ENCODE measurements around the gene SMNDC1.
"Not testable (repeated sequence)": the region's sequence is repeated elsewhere in the genome, so short reads cannot be mapped to it uniquely, and the experiment has no call there.

The SMNDC1 gene

DNA sequence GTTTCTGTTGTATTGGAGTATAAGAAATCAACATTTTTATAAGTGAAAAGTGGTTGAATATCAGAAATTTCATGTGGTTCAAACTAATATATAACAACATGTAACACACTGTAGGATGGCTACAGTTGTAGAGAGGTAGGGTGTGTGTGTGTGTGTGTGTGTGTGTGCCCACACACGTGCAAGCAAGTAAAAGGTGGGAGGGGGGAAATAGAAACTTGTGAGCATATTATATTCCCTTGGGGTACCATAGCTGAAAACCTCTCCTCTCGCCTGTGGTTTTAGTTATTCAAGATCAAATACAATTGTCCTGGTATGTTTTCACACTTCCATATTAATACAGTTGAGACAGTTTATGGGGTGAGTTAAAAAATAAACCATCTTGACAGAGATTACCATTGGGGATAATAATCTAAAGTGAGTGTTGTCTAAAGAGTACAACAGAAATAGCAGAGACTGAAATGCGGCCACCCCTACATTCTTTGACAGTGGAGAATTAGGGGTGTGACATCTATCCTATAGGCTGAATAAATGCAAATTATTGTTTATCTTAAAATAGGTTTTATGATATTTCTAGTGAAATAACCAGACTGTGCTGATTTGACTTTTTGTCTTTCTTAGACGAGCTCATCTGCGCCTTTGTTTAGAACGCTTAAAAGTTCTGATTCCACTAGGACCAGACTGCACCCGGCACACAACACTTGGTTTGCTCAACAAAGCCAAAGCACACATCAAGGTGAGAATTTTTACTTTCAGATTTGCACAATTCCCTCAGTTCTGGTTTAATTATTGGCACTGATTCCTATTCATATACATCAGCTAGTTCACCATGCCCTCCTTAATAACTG, 25.9 kb downstream of the SMNDC1 start:
- no peak for DNase-seq

DNA sequence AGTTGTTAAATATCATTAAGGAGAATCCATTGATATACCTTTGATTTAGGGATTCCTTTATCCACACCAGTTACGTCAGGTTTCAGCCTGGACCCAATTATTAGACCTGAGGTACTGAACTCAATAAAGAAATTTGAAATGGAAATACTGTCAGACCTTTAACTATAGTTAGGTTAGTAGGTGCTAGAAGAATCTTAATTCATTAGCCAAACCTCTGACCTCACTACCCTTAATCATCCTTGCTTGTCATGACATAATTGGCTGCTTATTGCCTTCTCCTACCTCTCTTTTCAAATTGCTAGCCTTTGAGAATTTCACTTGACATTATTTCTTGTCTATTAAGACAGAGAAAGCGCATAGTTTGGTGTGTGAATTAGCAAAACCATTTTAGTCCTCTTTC, 27.1 kb downstream of the SMNDC1 start:
- no peak for DNase-seq

DNA sequence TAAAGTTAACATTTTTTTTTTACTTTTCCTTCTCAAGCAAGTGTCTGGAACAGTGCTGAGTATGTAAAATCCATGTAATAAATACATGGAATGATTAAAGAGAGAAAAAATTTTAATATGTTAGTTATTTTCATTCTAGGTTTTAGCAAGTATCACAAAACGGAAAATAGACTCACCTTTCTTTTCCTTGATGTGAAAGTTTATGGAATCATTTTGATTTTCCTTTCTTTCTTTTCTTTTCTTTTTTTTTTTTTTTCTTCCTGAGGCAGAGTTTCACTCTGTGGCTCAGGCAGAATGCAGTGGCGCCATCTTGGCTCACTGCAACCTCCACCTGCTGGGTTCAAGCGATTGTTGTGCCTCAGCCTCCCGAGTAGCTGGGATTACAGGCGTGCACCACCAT, 28.1 kb downstream of the SMNDC1 start:
- DNase-seq, result no peak

DNA sequence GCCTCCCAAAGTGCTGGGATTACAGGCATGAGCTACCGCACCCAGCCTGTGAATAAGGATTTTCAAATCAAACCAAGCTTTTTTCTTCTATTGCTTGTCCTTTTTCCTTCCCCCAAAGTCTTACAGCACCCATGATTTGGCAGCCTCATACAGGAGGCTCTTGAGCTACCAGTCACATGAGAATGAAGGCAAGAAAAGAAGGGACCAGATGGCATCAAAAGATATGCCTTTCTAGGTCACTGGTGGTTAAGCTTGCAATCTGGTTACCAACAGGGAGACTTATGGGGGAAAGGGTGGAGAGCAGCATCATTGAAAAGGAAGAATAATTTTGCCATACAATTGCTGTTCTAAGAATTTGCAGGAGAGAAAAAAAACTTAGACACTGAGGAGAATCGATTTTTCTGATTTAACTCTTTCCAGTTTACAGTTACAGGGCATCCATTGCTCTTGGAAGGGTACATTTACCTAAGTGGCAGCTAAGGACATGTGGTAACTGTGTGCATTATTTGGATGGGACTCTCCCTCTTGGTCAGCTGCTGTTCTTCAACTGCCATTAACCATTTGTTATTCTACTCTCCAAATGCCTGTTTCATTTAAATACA, 29.5 kb downstream of the SMNDC1 start:
- no peak for DNase-seq

DNA sequence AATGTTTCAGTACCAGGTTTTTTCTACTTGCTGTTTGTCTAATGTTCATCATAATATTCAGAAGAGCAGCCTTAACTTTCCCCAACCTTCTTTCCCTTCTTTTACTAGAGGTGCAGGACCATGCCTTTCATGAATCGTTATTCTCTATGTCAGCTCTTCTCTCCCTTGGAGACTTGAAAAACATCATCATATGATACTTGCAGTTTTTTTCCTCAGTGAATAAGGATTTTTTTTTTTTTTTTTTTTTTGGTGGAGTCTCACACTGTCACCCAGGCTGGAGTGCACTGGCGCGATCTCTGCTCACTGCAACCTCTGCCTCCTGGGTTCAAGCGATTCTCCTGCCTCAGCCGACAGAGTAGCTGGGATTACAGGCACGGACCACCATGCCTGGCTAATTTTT, 30.1 kb downstream of the SMNDC1 start:
- no peak for DNase-seq

DNA sequence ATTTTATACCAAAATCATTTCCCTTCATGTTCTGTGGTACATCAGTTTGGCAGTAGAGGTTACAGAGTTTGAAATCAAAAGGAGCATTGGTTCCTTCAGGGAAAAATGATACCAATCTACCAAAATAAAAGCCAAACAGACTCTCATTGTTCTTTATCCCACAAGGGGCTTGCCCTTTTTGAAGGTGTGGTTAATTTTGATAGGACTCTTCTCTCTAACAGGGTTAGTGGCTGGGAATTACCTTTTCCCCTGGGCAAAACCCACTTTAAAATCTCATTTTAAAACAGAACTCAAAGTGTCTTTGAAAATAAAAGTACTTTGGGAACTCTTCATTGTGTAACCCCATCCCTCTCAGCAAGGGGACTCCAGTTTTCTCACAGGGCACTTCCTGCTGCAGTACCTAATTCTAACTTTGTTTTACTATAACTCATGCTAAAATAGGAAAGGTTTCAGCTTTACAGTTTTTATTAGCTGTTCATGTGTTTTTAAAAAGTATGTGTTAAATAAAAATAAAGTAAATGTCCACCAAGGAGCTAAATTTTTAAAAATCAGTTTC, 30.6 kb downstream of the SMNDC1 start:
- no peak for DNase-seq

DNA sequence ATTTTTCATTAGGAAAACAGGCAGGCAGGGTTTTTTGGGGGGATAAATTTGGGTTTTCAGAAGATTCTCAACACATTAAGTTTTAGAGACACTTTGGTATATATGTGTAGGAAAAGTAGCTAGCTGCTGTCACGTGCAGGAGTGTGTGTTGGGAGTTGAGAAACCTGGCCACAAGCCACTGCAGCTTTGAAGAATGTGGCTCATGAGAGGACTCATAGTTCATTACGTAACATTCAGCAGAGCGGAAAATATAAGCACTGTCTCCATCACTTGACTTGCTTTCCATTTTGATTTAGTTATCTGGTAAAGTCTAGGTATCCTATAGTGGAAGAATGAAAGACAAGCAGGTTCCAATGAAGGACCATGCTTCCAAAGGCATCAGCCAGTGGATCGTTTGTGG, 31.2 kb downstream of the SMNDC1 start:
- peak; percentile 16 for DNase-seq

DNA sequence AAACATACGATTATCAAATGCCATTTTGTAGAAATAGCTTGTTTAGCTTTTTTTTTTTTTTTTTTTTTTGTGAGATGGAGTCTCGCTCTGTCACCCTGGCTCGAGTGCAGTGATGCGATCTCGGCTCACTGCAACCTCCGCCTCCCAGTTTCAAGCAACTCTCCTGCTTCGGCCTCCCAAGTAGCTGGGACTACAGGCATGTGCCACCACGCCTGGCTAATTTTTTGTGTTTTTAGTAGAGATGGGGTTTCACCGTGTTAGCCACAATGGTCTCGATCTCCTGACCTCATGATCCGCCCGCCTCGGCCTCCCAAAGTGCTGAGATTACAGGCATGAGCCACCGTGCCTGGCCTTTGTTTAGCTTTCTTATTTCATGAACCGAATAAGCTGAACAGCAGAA, 31.7 kb downstream of the SMNDC1 start:
- not testable (repeated sequence) for DNase-seq

DNA sequence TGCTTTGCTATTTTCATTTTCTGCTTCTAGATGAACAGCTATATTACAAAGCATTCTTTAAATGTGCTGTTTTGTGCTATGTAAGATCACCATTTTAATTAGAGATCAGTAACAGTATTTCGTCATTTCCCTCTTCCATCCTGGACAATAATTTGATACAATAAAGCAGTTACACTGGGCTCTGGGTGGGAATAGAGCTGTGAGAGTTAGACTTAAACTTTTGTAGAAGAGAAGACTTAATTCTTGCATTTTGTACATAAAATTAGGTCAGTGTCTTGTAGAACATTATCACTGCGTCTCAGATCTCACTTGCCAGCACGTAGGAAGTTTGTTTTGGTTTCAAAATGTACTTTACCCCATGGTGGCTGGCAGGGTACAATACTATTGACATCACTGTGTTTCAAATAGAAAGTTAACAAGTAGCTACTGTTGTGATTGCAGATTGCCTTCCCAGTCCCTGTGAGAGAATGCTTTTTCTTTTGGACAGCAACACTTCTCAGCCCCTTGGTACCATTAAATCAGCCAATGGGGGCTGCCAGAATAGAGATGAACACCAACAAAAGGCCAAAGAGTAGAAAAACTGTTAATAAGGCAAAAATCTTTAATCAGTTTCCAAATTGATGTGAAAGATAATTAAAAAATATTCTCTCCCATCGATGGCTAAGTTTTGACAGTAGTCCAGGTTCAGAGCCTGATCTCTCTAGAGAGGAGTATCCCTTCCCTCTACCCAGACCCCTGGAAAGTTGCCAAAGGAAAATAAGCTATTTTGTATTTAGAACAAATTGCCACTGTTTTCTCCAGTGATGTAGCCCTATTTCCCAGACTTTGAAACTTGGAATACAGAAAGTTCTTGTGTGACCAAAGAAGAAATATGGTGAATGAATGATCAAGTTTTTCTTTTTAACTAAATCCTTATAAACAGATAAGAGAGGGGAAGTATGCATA, 35.1 kb downstream of the SMNDC1 start:
- DNase-seq, result no peak

DNA sequence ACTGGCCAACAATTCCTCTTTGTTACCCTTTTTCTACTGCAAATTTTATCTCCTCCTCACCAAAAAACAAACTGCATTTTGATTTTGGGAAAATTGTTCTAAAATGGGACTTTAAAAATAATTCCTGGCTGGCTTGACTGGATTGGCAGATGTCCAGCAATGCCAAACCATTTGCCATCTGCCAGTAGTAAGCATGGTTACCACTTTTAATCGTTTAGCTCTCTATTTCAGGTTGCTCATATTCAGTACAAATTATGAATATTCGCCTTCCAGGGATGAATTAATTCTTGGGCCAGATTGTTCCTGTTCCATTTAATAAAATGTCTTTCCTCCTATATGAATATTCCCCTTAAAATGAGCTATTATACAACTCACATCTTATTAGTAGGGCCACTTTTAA, 35.7 kb downstream of the SMNDC1 start:
- no peak for DNase-seq

DNA sequence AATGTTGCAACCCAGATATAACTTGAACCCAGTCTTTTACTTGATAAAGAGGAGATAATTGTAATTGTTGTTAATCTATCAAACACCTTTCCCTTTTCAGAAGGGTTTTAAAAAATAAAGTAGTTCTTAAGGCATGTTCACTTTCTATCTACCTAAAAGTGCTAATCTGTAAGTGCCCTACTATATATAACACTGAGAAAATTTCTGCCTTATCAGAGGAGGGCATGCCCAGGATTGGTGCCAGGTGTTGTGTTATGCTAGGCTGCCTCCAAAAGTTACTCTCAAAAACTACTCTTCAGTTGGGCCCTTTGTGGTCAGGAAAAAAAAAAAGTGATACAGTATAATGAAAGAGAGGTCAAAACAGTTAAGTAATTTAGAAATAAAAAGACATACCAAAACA, 36.3 kb downstream of the SMNDC1 start:
- DNase-seq, result no peak

DNA sequence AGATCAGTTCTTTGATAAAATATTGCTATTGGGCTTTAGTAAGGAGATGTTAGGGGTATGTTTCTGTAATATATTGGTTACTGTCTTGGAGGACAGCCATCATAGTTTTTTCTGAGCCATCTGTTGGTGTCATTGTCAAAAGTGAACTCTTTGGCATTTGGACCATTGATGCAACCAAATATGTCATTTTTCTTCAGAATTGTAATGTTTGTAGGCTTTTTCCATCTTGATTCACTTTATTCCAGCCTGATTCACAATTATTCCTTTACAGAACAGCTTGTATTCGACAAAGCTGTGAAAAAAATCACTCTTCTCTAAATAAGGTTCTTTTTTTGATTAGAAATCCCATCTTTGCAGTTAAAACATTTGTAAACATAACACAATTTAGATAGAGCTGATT, 37.4 kb downstream of the SMNDC1 start:
- DNase-seq, result no peak

DNA sequence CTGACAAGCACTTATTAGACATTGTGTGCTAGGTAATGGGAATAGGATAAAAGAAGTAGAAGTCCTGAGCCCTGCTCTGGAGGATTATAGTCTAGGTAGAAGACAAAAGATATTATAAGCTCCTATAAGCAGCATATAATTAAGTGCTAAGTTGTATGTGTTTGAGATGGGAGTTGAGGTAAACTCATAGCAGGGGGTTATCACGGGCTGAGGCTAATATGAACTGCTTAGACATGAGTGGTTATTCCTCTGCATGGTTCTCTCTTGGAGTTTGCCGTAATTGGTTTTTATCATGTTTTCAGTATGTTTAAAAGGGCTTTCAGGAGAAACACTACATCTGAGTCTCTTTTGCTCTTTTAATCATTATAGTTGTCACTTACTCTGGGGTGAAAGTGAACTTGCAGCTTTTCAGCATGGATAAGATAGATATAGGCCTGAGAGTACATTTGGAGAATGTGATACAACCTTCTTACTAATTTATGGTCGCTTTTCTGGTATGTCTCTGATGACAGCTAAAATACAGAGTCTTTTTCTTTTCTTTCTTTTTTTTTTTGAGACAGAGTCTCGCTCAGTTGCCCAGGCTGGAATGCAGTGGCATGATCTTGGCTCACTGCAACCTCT, 39.0 kb downstream of the SMNDC1 start:
- DNase-seq, result no peak

DNA sequence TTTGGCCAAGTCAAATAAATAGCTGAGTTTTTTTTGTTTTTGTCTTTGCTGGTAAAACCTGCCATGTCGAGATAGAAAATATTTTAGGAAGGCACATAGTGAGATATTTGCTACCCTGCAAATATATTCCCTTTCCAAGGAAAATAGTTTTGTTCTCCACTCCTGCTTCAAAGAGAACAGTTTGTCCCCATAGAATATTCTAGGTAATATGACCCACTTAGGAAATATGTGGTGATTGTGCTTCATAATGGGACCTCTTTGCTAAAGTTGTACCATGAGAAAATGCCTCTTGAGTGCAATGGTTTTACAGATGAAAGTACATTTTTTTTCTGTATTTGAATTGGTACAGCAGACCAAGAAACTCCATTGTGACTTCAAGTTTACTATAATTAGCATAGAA, 41.6 kb downstream of the SMNDC1 start:
- no peak for DNase-seq

DNA sequence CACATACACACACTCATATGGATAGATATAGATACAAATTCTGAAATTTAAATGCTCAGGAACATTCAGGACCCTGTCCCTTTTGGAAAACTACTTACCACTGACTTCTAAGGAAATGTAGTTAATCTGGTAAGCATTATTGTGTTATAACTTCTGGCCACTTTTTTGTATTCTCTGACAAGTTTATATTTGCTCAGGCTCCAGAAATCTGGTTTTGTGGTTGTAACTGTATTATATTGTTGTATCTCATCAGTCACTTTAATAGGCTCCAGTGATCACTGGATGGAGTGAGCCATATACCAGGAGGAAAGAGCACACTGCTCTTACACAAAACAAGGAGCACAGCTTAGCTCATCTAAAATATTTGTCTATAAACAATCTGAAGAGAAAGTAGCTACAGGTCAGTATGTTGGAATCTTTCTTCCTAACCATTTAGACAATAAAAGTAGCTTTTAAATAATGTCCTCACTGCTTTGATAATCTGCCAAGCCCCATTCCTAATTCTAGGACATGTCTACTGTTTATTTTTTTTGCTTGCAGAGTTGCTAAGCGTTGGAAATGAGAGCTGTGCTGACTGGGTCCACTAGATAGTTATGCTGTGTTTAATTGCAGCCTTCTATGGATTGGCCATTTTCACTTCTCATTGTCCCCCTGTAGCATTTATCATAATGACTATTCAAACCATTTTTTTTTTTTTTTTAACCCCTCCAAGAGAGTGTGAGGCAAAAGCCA, 43.8 kb downstream of the SMNDC1 start:
- no peak for DNase-seq

DNA sequence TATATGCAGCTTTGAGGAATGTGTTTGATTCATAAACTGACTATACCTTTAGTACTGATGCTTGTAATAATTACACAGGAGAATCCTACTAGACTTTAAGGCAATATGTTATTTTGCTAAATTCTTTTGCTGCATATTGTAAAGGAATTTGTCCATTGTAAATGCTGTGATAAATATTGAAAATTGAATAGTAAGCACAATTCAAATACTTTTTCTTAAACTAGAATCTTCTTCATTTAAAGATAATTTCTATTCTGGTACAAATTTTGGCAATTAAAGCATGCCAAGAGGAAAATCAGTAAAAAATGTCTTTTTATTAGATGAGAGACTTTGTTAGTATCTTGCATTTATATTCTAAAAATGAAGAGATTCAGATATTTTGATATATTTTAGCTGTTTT, 45.4 kb downstream of the SMNDC1 start:
- no peak for DNase-seq

DNA sequence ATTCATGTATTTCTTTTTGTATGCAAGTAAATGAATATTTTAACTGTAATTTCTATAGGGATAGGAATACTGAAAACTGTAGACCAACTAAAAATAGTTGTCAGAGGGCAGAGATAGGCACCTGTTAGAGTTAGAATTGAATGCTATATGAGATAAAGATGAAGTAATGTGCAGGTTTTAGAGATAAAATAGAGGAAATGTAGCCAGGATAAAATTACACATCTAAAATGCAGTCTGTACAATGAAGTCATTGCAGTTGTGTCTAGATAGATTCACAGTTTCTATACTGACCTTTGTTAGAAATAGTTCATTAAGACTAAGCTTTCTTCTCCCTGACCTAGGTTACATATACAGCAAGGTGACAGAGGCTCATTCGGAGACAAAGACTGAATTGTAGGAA, 46.2 kb downstream of the SMNDC1 start:
- DNase-seq, result no peak

DNA sequence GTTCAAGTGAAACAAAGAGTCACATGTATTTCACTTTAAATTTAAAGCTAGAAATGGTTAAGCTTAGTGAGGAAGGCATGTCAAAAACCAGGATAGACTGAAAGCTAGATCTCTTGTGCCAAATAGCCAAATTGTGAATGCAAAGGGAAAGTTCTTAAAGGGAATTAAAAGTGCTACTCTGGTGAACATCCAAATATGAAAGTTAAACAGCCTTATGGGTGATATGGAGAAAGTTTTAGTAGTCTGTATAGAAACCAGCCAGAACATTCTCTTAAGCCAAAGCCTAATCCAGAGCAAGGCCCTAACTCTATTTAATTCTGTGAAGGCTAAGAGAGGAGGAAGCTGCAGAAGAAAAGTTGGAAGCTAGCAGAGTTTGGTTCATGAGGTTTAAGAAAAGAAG, 50.3 kb downstream of the SMNDC1 start:
- DNase-seq, result no peak

DNA sequence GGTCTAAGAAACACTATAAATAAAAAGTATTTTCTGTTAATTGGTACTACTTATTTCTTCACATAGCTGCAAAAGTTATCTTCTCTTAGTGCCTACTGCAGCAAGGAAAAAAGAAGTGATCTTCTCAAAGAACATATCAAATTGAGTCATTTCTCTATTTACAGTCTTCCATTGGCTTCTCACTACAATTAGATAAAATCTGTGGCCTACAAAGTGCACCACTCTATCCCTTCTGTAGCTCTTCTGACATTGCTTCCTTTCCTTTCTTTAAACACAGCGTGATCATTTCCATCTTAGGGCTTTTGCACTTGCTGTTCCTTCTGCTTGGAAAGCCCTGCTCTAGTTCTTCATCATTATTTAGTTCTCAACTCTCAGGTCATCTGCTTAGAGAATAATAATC, 52.6 kb downstream of the SMNDC1 start:
- no peak for DNase-seq

DNA sequence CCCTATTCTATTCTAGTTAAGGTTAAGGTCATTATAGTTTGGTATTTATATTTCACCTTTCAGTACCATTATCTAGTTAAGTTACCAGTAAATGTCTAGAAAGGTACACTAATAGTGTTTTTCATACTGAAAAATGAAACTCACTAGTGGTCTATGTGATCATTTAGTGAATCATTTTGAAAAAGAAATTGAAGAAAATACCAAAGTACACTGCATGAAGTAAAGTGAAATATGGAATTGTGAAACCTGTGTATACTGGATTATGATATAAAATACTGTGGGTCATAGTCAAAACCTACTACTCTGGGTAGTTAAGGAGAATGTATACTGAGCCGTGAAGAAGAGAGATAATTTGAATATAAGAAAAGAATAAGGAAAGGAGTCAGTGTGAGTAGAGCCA, 53.3 kb downstream of the SMNDC1 start:
- not testable (repeated sequence) for DNase-seq

DNA sequence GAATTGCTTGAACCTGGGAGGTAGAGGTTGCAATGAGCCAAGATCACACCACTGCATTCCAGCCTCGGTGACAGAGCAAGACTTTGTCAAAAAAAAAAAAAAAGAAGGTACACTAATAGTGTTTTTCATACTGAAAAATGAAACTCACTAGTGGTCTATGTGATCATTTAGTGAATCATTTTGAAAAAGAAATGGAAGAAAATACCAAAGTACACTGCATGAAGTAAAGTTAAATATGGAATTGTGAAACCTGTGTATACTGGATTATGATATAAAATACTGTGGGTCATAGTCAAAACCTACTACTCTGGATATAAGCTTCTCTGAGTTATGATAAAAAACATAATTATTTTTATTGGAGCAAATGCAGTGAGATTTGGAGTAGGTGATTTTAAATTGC, 55.2 kb downstream of the SMNDC1 start:
- DNase-seq, result peak; percentile 19

DNA sequence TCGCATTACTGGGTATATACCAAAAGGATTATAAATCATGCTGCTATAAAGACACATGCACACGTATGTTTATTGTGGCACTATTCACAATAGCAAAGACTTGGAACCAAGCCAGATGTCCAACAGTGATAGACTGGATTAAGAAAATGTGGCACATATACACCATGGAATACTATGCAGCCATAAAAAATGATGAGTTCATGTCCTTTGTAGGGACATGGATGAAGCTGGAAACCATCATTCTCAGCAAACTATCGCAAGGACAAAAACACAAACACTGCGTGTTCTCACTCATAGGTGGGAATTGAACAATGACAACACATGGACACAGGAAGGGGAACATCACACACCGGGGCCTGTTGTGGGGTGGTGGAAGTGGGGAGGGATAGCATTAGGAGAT, 56.9 kb downstream of the SMNDC1 start:
- DNase-seq, result not testable (repeated sequence)
